H7 (cell line): ENCODE data around the gene THOC5. TPM values are rescaled to one million over a fixed set of nuclear protein-coding genes. Genes with fewer than 3 reads are reported as not detected.
A peak's percentile ranks its signal among the peaks of the same experiment; 100 is the strongest.

Experiments
- DNase-seq: peaks from one replicate; pipeline ENCODE4 v3.0.0; 2012
- H3K27me3 ChIP-seq: 2 replicates; pipeline ENCODE4 v1.6.0; 2011; ENCODE audit warnings: mild to moderate bottlenecking, low read length; ENCODE audit not compliant: control insufficient read depth, insufficient read depth
- H3K36me3 ChIP-seq: replicated peaks from 2 replicates; pipeline ENCODE4 v1.5.1; 2011; ENCODE audit warnings: low read length; ENCODE audit not compliant: control insufficient read depth, insufficient read depth
- H3K4me3 ChIP-seq: 2 replicates; pipeline ENCODE4 v1.5.1; 2011; ENCODE audit warnings: low read depth, mild to moderate bottlenecking, control low read depth, low read length, moderate library complexity; ENCODE audit not compliant: insufficient read depth
- total RNA-seq: library from RNA; depleted of rRNA; stranded (reverse); fragments of >200 nt; shearing (Covaris generic); gene quantifications from 2 replicates; pipeline ENCODE4 v1.2.3, GENCODE V29; 2014

The THOC5 gene
- total RNA-seq, 1 experiment from 2014 or later: 58.1 TPM

GRCh38 chr22:29531419-29531818 lies 22.1 kb downstream of the THOC5 start:
- Histone ChIP-seq H3K27me3 (no peaks in the 10 kb centered on the region), H3K4me3 (no peak overlapping the region), H3K36me3 (peaks cover 28% of the 10 kb centered on the region)
- no peak for DNase-seq

- H3K27me3 ChIP-seq: no peaks in the 10 kb centered on the region
- H3K4me3 ChIP-seq: no peak overlapping the region
- H3K36me3 ChIP-seq: peaks cover 26% of the 10 kb centered on the region
- DNase-seq: no peak
These were observed 22.8 kb downstream of the THOC5 start for GRCh38 chr22:29530716-29531115.

DNA sequence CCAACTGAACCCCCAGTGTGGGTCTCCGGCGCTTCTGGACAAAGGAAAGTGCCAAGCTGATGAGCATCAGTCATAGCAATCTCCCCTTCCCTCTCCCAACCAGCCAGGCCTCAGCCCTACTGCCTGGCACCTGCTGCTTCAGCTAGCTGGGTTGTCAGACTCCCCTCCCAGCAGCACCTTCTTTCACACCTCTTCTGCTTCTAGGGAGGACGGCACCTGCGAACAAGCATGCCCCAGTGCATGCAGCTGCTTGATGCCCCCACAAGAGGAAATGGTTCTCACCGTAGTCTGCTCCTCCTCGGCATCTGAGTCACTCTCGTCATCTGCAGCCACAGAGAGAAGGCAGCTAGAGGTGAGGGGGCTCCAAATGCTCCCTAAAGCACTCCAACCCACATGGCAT lies 25.4 kb downstream of the THOC5 start:
- peaks cover 41% of the 10 kb centered on the region for H3K36me3 ChIP-seq
- DNase-seq: no peak
- H3K4me3 ChIP-seq: no peak overlapping the region
- H3K27me3 ChIP-seq: no peaks in the 10 kb centered on the region

GRCh38 chr22:29524442-29525191 lies 28.9 kb downstream of the THOC5 start:
- Histone ChIP-seq H3K4me3 (no peak overlapping the region), H3K27me3 (no peaks in the 10 kb centered on the region), H3K36me3 (peaks cover 46% of the 10 kb centered on the region)
- peak; percentile 71 for DNase-seq

DNA sequence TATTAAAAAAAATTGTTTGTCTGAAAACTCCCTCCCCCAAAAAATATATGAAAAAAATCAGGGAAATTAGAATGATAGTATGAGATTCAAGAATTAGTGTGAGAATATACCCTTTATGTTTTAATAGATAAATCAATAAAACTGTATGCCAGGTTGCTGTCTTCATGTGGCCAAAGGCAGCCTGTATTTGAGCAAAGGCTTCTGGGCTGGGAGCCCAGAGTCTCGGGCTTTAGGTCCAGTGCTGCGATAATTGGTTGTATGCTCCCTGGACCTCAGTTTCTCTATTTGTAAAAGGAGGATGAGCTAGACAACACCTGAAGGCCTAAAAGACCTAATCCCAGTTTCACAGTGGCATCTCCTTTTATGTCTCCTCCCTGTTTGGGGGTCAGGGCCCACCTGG lies 29.8 kb downstream of the THOC5 start:
- DNase-seq: no peak
- no peaks in the 10 kb centered on the region for H3K27me3 ChIP-seq
- H3K36me3 ChIP-seq: peaks cover 43% of the 10 kb centered on the region
- no peak overlapping the region for H3K4me3 ChIP-seq

GRCh38 chr22:29521526-29521925 lies 32.0 kb downstream of the THOC5 start:
- H3K36me3 ChIP-seq: peaks cover 53% of the 10 kb centered on the region
- no peak overlapping the region for H3K4me3 ChIP-seq
- H3K27me3 ChIP-seq: no peaks in the 10 kb centered on the region
- no peak for DNase-seq

GRCh38 chr22:29520851-29521250 lies 32.7 kb downstream of the THOC5 start:
- H3K36me3 ChIP-seq: peaks cover 56% of the 10 kb centered on the region
- no peaks in the 10 kb centered on the region for H3K27me3 ChIP-seq
- no peak for DNase-seq
- H3K4me3 ChIP-seq: no peak overlapping the region

DNA sequence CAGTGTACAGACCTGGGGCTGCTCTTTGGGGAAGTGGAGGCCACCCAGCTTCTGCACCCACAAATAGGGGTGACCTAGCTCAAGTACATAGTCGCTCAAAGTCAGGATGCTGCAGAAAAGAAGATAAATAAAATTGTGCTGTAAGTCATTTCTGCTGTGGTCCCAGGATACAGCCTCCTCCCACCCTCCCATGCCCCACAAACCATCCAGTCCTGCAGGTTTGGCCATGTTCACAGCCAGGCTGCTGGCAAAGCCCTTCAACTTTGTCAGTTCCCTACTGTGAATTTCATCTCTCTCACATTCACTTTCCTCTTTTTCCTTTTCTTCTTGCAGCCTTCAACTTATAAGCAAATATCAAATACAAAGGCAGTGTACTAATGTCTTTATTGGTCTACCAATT lies 33.6 kb downstream of the THOC5 start:
- no peaks in the 10 kb centered on the region for H3K27me3 ChIP-seq
- H3K4me3 ChIP-seq: no peak overlapping the region
- no peak for DNase-seq
- H3K36me3 ChIP-seq: peaks cover 53% of the 10 kb centered on the region

GRCh38 chr22:29518427-29518826 lies 35.1 kb downstream of the THOC5 start:
- no peak for DNase-seq
- no peak overlapping the region for H3K4me3 ChIP-seq
- peaks cover 44% of the 10 kb centered on the region for H3K36me3 ChIP-seq

GRCh38 chr22:29517215-29517908 lies 36.2 kb downstream of the THOC5 start:
- Histone ChIP-seq H3K36me3 (peaks cover 44% of the 10 kb centered on the region), H3K27me3 (no peaks in the 10 kb centered on the region), H3K4me3 (no peak overlapping the region)
- DNase-seq: no peak

More at GRCh38 chr22:29518427-29518826, 35.1 kb downstream of the THOC5 start:
- no peaks in the 10 kb centered on the region for H3K27me3 ChIP-seq

DNA sequence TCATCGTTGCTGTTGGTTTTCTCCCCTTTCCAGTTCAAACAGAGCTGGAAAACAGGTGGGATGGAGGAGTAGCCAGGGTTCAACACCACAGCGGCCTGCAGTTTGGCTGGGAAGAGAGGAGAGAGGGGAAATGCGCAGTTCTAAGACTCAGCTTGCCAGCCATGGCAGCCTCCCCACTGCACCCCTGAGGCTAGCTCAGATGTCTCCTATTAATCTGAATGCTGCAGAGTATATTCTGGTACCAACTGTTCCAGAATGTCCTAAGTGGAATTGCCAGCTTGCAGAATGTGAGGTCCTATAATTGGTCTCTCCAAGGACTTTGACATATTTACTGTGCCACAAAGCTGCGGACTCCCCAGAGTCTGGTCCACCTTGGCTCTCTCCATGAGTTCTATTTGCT lies 41.5 kb downstream of the THOC5 start:
- H3K4me3 ChIP-seq: no peak overlapping the region
- no peak for DNase-seq
- H3K27me3 ChIP-seq: no peaks in the 10 kb centered on the region
- peaks cover 44% of the 10 kb centered on the region for H3K36me3 ChIP-seq

DNA sequence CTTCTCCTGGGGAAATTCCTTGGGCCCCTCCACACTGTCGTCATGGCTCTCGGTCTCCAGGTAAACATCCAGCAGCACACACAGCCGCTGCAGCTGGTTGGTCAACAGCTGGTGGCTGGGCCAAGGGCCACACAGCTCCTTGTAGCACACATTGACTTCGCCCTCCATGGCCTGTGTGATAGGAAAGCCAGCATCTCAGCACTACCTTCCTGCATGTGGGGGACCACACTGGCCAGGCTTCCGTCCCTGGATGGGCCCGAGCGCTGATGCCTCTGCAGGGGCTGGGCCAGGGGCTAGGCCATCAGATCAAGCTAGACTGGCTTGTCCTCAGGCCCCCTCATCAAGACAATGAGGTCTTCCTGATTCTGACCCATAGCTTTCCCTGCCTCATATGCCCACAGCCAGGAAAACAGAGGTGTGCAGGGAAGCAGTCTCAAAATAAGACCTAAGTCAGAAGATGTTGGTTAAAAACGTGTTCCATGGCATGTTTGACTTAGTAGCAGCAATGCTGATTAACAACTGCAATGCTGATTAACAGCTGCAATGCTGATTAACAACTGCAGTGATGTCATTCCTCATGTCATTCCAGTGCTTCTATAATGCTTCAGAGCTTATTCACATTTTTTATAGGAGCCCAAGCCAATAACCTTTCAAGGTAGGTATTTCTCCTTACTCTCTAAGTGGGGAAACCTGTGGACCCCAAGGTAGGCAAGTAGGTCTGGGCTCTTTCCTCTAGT lies 42.3 kb downstream of the THOC5 start:
- no peak for DNase-seq
- Histone ChIP-seq H3K4me3 (no peak overlapping the region), H3K36me3 (peaks cover 38% of the 10 kb centered on the region), H3K27me3 (no peaks in the 10 kb centered on the region)

GRCh38 chr22:29510542-29510941 lies 43.0 kb downstream of the THOC5 start:
- Histone ChIP-seq H3K36me3 (peaks cover 33% of the 10 kb centered on the region), H3K27me3 (no peaks in the 10 kb centered on the region), H3K4me3 (no peak overlapping the region)
- no peak for DNase-seq

DNA sequence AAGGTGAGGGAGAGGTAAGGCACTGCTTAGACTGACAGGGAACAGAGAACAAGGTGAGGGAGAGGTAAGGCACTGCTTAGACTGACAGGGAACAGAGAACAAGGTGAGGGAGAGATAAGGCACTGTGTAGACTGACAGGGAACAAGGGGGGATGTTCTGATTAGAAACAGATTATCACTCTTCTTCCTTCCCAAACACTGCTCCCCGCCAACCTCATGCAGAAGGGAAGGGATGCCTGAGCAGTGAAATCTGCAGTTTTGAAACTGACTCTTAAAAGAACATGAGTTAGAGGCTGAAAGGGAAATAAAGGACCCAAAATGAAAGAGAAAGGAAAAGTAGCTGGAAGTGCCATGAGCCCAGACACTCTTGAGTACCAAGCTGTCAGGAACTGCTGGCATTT lies 43.7 kb downstream of the THOC5 start:
- no peaks in the 10 kb centered on the region for H3K27me3 ChIP-seq
- H3K4me3 ChIP-seq: no peak overlapping the region
- no peak for DNase-seq
- H3K36me3 ChIP-seq: peaks cover 30% of the 10 kb centered on the region

DNA sequence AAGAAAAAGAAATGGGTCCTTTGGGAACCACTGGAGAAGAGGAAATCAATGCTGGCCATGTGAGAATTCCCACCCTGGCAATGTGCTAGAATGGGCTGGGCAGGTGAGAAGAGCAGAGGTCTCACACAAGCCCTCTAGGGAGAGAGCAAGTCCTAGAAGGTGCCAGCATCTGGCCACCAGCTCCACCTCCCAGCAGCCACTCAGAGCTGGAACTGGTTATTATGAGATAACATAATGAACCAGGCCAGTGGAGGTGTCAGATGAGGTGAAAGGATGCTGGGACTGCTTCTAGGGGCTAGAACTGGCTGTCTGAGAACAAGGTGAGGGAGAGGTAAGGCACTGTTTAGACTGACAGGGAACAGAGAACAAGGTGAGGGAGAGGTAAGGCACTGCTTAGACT lies 44.3 kb downstream of the THOC5 start:
- Histone ChIP-seq H3K36me3 (peaks cover 30% of the 10 kb centered on the region), H3K4me3 (no peak overlapping the region), H3K27me3 (no peaks in the 10 kb centered on the region)
- no peak for DNase-seq
